ENCODE data around the gene CUL3.

DNA sequence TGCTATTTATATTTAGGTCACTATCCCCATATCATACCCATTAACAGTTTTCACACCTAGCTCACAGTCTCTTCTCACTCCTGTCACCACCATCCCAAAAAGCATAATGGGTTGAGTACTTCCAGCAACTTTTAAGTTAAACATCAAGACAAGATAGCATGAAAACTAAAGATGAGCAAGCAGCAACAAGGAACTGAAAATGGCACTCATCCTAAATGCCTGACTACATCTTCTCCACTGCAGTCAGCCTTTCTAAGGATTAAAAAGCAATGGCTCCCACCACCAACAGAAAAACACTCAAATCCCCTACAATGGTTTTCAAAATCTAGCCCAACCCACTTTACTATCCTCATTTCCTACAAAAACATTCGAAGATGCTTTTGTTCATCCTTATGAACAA is 38.2 kb downstream of the CUL3 start:
- TF ChIP-seq, protein P1, sequence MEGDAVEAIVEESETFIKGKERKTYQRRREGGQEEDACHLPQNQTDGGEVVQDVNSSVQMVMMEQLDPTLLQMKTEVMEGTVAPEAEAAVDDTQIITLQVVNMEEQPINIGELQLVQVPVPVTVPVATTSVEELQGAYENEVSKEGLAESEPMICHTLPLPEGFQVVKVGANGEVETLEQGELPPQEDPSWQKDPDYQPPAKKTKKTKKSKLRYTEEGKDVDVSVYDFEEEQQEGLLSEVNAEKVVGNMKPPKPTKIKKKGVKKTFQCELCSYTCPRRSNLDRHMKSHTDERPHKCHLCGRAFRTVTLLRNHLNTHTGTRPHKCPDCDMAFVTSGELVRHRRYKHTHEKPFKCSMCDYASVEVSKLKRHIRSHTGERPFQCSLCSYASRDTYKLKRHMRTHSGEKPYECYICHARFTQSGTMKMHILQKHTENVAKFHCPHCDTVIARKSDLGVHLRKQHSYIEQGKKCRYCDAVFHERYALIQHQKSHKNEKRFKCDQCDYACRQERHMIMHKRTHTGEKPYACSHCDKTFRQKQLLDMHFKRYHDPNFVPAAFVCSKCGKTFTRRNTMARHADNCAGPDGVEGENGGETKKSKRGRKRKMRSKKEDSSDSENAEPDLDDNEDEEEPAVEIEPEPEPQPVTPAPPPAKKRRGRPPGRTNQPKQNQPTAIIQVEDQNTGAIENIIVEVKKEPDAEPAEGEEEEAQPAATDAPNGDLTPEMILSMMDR (IDR thresholded peaks at IDR 0.05; ENCODE audit: low read depth, low read length), result no peak
- no peak for TF ChIP-seq EZH2phosphoT487 (IDR thresholded peaks at IDR 0.05; ENCODE audit: low read depth)
